Peyer's patch (tissue), 4 donors: ENCODE data around the gene VAV1. TPM values are rescaled to one million over a fixed set of nuclear protein-coding genes. Genes with fewer than 3 reads are reported as not detected.

ENCODE experiments used
- DNase-seq, 3 donors: peaks; one replicate each; pipeline ENCODE4 v3.0.0-alpha.2; 2017 to 2019
- H3K27ac ChIP-seq, 4 donors: fragments of 200-600 bp; sonication (generic); one replicate each; pipeline ENCODE4 v1.5.1; 2016 to 2019
- H3K27me3 ChIP-seq, 2 donors: fragments of 200-600 bp; sonication (generic); one replicate each; pipeline ENCODE4 v1.5.1; 2019
- H3K36me3 ChIP-seq, 3 donors: fragments of 200-600 bp; sonication (generic); one replicate each; pipeline ENCODE4 v1.5.1; 2016 to 2019
- H3K4me1 ChIP-seq, 4 donors: fragments of 200-600 bp; sonication (generic); one replicate each; pipeline ENCODE4 v1.5.1; 2016 to 2019
- H3K4me3 ChIP-seq, 4 donors: fragments of 200-600 bp; sonication (generic); 1 replicate in 3 of 4; 2 replicates in 1 of 4; pipeline ENCODE4 v1.5.1; 2016 to 2019; ENCODE audit warnings: mild to moderate bottlenecking in 1 of 4
- H3K9me3 ChIP-seq, 4 donors: fragments of 200-600 bp; sonication (generic); one replicate each; pipeline ENCODE4 v1.5.1; 2016 to 2019; ENCODE audit warnings: mild to moderate bottlenecking in 1 of 4
- POLR2A ChIP-seq, 2 donors: fragments of 450-650 bp; IDR thresholded peaks; one replicate each; pipeline ENCODE4 v1.5.1; 2017; ENCODE audit warnings: antibody characterized with exemption in 2 of 2, mild to moderate bottlenecking in 2 of 2, moderate library complexity in 2 of 2
- total RNA-seq, 4 donors: library from RNA; depleted of rRNA; stranded (reverse); fragments of >200 nt; gene quantifications; one replicate each; pipeline ENCODE4 v1.1.0, GENCODE V29; 2016
- TF ChIP-seq, protein P1 (sequence below), 6 experiments: fragments of 450-650 bp in 4 of 6; fragments of 200-600 bp in 2 of 6; sonication (generic) in 1 of 6; IDR thresholded peaks; one replicate each; pipeline ENCODE4 v1.5.1; 2017 to 2019; ENCODE audit warnings: antibody characterized with exemption in 6 of 6, mild to moderate bottlenecking in 3 of 6, moderate library complexity in 1 of 6

Gene VAV1
- total RNA-seq, 4 donors from 2014 or later, result 7.0 to 57.8 (median 7.7) TPM

DNA sequence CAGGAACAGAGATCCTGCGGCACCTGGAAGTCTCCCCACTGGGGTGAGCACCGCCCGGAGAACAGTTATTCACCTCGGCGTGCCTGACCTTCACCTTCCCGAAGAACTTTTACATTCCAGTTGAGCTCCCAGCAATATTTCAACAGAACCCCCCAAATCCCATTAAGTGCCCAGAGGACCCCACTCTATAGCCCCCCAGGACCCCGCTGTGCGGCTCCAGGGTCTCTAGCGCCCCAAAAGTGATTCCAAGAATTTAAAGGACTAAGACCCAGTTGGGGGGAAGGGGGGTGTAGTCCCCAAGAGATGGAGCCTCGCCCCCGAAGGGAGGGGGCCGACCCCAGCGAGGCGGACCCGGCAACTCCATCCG lies 35.6 kb upstream of the VAV1 start:
- no peak for TF ChIP-seq POLR2A (IDR thresholded peaks at IDR 0.05)
- TF ChIP-seq, protein P1, sequence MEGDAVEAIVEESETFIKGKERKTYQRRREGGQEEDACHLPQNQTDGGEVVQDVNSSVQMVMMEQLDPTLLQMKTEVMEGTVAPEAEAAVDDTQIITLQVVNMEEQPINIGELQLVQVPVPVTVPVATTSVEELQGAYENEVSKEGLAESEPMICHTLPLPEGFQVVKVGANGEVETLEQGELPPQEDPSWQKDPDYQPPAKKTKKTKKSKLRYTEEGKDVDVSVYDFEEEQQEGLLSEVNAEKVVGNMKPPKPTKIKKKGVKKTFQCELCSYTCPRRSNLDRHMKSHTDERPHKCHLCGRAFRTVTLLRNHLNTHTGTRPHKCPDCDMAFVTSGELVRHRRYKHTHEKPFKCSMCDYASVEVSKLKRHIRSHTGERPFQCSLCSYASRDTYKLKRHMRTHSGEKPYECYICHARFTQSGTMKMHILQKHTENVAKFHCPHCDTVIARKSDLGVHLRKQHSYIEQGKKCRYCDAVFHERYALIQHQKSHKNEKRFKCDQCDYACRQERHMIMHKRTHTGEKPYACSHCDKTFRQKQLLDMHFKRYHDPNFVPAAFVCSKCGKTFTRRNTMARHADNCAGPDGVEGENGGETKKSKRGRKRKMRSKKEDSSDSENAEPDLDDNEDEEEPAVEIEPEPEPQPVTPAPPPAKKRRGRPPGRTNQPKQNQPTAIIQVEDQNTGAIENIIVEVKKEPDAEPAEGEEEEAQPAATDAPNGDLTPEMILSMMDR (IDR thresholded peaks at IDR 0.05), result no peak
- DNase-seq, result no peak
- H3K36me3 ChIP-seq, result peaks cover 0 to 24% (median 0%) of the 10 kb centered on the region in 3 donors
- no peaks in the 10 kb centered on the region for H3K9me3 ChIP-seq
- H3K27me3 ChIP-seq, result no peaks in the 10 kb centered on the region
- peaks cover 0 to 36% (median 25%) of the 10 kb centered on the region in 4 donors for H3K4me1 ChIP-seq
- H3K27ac ChIP-seq, result peak overlapping the region; percentile 93 to 97 (median 96)
- peak overlapping the region; percentile 67 to 93 (median 86) for H3K4me3 ChIP-seq

DNA sequence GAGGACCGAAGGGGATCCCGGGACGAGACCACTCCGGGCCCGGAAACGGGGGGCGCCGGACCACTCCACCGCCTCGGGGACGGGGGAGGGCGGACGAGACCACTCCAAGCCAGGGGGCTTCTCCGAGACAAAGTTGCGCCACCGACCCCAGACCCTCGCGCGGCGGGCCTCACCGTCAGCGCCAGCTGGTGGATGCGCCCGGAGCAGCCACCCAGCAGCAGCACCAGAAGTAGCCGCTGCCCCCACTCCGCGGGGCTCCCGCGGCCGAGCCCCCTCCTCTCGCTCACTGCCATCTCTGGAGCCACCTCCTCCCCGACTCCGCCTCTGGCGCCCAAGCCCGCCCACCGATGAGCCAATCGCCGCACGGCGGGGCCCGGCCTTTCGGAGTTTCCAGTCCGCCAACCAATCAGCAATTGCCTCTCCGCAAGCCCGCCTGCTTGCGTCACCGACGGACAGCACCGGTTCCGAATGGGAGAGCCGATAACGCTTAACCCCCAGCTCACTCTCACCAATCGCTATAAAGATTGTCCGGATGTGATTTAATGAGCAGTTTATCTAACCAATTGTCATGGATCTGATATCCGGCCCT lies 35.1 kb upstream of the VAV1 start, which contains the start of gene GPR108:
Gene GPR108, minus strand, starts transcription at position 297 of the 589 bp plus-strand sequence. Its CDS starts 4 bp downstream, at position 293.
- TF ChIP-seq POLR2A (IDR thresholded peaks at IDR 0.05), result peak; percentile 39 to 60
- TF ChIP-seq, protein P1 (IDR thresholded peaks at IDR 0.05), result no peak

DNA sequence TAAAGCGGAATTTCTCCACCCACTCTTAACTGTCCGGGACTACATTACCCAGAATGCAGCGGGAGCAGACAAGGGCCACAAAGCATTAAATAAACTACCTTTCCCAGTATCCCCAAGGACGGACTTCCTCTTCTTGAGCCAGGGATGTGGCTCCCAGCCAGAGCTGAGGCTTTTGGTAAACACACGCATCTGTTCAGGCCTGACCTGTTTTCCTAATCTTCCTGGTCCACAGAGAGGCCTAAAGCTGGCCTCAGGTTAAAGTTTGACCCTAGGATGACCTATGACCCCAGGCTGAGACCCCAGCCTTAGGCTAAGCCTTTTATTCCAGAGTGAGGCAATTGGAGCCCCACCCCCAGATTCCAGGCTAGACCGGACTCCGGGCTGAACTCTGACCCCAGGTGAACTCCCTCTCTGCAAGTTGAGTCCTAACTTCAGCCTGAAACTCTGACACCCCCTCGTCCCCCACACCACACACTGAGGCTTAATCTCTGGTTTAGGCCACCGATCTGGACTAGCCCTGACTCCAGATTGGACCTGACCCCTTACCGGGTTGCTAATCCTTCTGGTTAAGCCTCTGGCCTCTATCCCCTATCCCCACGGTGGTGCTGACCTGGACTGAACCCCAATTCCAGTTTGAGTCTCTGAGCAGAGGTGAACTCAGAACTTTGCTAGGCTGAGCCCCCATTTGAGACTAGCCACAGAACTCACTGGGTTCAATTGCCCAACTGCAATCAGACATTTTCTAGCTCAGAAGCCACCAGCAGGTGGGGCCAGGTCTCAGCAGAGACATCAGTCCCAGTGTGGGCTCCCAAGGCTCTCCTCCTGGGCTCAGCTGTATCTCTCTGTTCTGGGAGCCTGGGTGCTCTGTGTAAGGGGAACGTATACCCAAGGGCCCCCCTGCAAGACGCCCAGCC lies 34.4 kb upstream of the VAV1 start:
- Histone ChIP-seq H3K4me3 (peak overlapping the region in 3 of 4 donors; percentile 37 to 88 (median 82)), H3K27ac (peak overlapping the region; percentile 86 to 95 (median 94)), H3K36me3 (peaks cover 0 to 17% (median 0%) of the 10 kb centered on the region in 3 donors), H3K4me1 (peaks cover 0 to 36% (median 25%) of the 10 kb centered on the region in 4 donors), H3K27me3 (no peaks in the 10 kb centered on the region), H3K9me3 (no peaks in the 10 kb centered on the region)
- TF ChIP-seq POLR2A (IDR thresholded peaks at IDR 0.05), result peak in 1 of 2 donors; percentile 49
- TF ChIP-seq, protein P1 (IDR thresholded peaks at IDR 0.05), result peak; percentile 54 to 90 (median 83)
- peak; percentile 90 to 98 (median 97) for DNase-seq

More for the DNA sequence above, 35.1 kb upstream of the VAV1 start, which contains the start of gene GPR108:
- H3K4me3 ChIP-seq, result peak within 1 kb of the TSS; percentile 67 to 93 (median 86)
- H3K9me3 ChIP-seq, result no peaks in the 10 kb centered on the region
- peak within 1 kb of the TSS; percentile 93 to 97 (median 96) for H3K27ac ChIP-seq
- no peaks in the 10 kb centered on the region for H3K27me3 ChIP-seq
- peaks cover 0 to 19% (median 0%) of the 10 kb centered on the region in 3 donors for H3K36me3 ChIP-seq
- peak; percentile 99 to 100 (median 99) for DNase-seq
- peaks cover 0 to 36% (median 25%) of the 10 kb centered on the region in 4 donors for H3K4me1 ChIP-seq

DNA sequence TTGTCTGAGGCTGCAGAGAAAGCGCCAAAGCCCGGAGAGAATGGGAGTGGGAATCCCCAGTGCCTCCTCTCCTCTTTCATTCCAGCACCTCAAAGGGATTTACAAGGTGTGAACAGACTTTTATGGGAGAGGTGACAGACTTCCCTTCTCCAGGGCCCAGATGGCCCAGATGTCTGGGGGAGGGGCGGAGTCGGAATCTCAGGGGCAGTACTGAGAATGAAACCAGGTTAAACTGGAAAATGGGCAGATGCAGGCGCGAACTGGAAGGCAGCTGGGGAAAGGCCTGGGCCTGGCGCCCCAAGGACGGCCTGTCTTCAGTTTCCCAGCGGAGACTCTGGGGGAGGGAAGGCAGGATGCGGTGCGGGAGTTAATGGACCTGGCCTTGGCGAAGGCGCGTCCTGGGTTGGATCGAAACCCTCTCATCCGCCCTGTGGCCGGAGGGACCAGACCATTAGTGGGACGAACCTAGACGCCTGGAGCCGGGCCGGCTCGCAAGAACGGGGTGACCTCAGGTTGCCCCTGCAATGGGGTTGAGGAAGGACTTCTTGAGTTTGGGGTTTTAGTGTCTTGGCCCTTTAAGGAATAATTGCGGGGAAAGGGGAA lies 33.6 kb upstream of the VAV1 start:
- peak; percentile 32 to 74 (median 70) for DNase-seq
- H3K27me3 ChIP-seq, result no peaks in the 10 kb centered on the region
- H3K27ac ChIP-seq, result peak overlapping the region; percentile 86 to 95 (median 94)
- H3K4me3 ChIP-seq, result peak overlapping the region; percentile 29 to 88 (median 60)
- H3K9me3 ChIP-seq, result no peaks in the 10 kb centered on the region
- TF ChIP-seq POLR2A (IDR thresholded peaks at IDR 0.05), result no peak
- TF ChIP-seq, protein P1 (IDR thresholded peaks at IDR 0.05), result no peak
- H3K4me1 ChIP-seq, result peaks cover 0 to 37% (median 25%) of the 10 kb centered on the region in 4 donors
- H3K36me3 ChIP-seq, result peaks cover 0 to 17% (median 0%) of the 10 kb centered on the region in 3 donors

DNA sequence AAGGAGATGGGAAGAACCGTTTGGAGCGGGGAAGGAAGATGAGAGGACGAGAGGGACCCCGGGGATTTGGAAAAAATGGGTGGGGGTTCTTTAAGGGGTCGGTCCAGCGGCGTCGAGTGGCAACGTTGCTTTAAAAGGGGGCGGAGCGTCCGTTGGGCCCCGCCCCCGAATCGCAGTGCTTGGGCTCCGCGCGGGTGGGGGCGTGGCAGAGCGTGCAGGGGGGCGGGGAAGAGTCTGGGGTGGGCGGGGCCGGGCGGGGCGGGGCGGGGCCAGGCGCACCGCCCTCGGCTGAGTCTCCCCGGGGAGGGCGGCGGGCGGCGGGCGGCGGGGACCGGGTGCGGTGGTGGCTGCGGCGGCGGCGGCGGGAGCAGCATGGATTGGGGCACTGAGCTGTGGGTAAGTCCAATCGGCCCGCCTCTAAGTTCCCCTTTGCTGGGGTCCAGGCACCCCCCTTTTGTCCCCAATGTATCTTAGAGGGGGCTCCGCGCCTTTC lies 33.1 kb upstream of the VAV1 start, which contains the start of gene TRIP10:
Gene TRIP10, plus strand, starts transcription at position 291 of the 493 bp plus-strand sequence. Its CDS starts 82 bp downstream, at position 373.
- no peaks in the 10 kb centered on the region for H3K9me3 ChIP-seq
- peak; percentile 87 to 94 (median 92) for DNase-seq
- peaks cover 0 to 43% (median 25%) of the 10 kb centered on the region in 4 donors for H3K4me1 ChIP-seq
- no peaks in the 10 kb centered on the region for H3K27me3 ChIP-seq
- TF ChIP-seq POLR2A (IDR thresholded peaks at IDR 0.05), result peak; percentile 63 to 72
- TF ChIP-seq, protein P1 (IDR thresholded peaks at IDR 0.05), result no peak
- peak within 1 kb of the TSS; percentile 86 to 95 (median 94) for H3K27ac ChIP-seq
- peak within 1 kb of the TSS; percentile 61 to 88 (median 77) for H3K4me3 ChIP-seq
- H3K36me3 ChIP-seq, result peaks cover 0 to 18% (median 0%) of the 10 kb centered on the region in 3 donors
